Measurements from ENCODE around the gene CDH23.

The CDH23 gene

GRCh38 chr10:71811351-71811750 lies 414.6 kb downstream of the CDH23 start:
- H3K4me1 ChIP-seq (ENCODE audit: control insufficient read depth in 1 of 2, insufficient read depth in 2 of 2, low read length in 2 of 2), result peaks cover 0 to under 1% of the 10 kb centered on the region in 2 donors
- H3K9ac ChIP-seq (ENCODE audit: low read depth in 1 of 2, low read length in 2 of 2), result no peak overlapping the region
- no peaks in the 10 kb centered on the region for H3K27me3 ChIP-seq (ENCODE audit: control insufficient read depth in 1 of 2, insufficient read depth in 2 of 2, low read length in 2 of 2)
- H3K4me3 ChIP-seq (ENCODE audit: low read depth in 1 of 2, low read length in 2 of 2), result no peak overlapping the region
- no peak overlapping the region for H3K27ac ChIP-seq (ENCODE audit: low read depth, low read length)
- peaks cover 8 to 18% of the 10 kb centered on the region in 2 donors for H3K36me3 ChIP-seq (ENCODE audit: control insufficient read depth in 1 of 2, insufficient read depth in 2 of 2, low read length in 2 of 2)
- H3K9me3 ChIP-seq (ENCODE audit: control insufficient read depth in 1 of 2, low read length in 2 of 2), result no peaks in the 10 kb centered on the region

GRCh38 chr10:71812016-71812912 lies 415.5 kb downstream of the CDH23 start:
- H3K4me3 ChIP-seq (ENCODE audit: low read depth in 1 of 2, low read length in 2 of 2), result no peak overlapping the region
- H3K9me3 ChIP-seq (ENCODE audit: control insufficient read depth in 1 of 2, low read length in 2 of 2), result no peaks in the 10 kb centered on the region
- no peak overlapping the region for H3K9ac ChIP-seq (ENCODE audit: low read depth in 1 of 2, low read length in 2 of 2)
- H3K27ac ChIP-seq (ENCODE audit: low read depth, low read length), result no peak overlapping the region
- peaks cover 11 to 27% of the 10 kb centered on the region in 2 donors for H3K36me3 ChIP-seq (ENCODE audit: control insufficient read depth in 1 of 2, insufficient read depth in 2 of 2, low read length in 2 of 2)
- no peaks in the 10 kb centered on the region for H3K27me3 ChIP-seq (ENCODE audit: control insufficient read depth in 1 of 2, insufficient read depth in 2 of 2, low read length in 2 of 2)
- H3K4me1 ChIP-seq (ENCODE audit: control insufficient read depth in 1 of 2, insufficient read depth in 2 of 2, low read length in 2 of 2), result no peaks in the 10 kb centered on the region

GRCh38 chr10:71812913-71813590 lies 416.3 kb downstream of the CDH23 start:
- Histone ChIP-seq H3K36me3 (ENCODE audit: control insufficient read depth in 1 of 2, insufficient read depth in 2 of 2, low read length in 2 of 2) (peaks cover 15 to 35% of the 10 kb centered on the region in 2 donors), H3K9me3 (ENCODE audit: control insufficient read depth in 1 of 2, low read length in 2 of 2) (no peaks in the 10 kb centered on the region), H3K4me1 (ENCODE audit: control insufficient read depth in 1 of 2, insufficient read depth in 2 of 2, low read length in 2 of 2) (no peaks in the 10 kb centered on the region), H3K9ac (ENCODE audit: low read depth in 1 of 2, low read length in 2 of 2) (no peak overlapping the region), H3K27me3 (ENCODE audit: control insufficient read depth in 1 of 2, insufficient read depth in 2 of 2, low read length in 2 of 2) (no peaks in the 10 kb centered on the region), H3K4me3 (ENCODE audit: low read depth in 1 of 2, low read length in 2 of 2) (no peak overlapping the region), H3K27ac (ENCODE audit: low read depth, low read length) (no peak overlapping the region)

GRCh38 chr10:71814922-71815411 lies 418.2 kb downstream of the CDH23 start:
- peaks cover 32 to 54% of the 10 kb centered on the region in 2 donors for H3K36me3 ChIP-seq (ENCODE audit: control insufficient read depth in 1 of 2, insufficient read depth in 2 of 2, low read length in 2 of 2)
- H3K9me3 ChIP-seq (ENCODE audit: control insufficient read depth in 1 of 2, low read length in 2 of 2), result no peaks in the 10 kb centered on the region
- no peak overlapping the region for H3K4me3 ChIP-seq (ENCODE audit: low read depth in 1 of 2, low read length in 2 of 2)
- H3K27me3 ChIP-seq (ENCODE audit: control insufficient read depth in 1 of 2, insufficient read depth in 2 of 2, low read length in 2 of 2), result no peaks in the 10 kb centered on the region
- H3K9ac ChIP-seq (ENCODE audit: low read depth in 1 of 2, low read length in 2 of 2), result no peak overlapping the region
- no peaks in the 10 kb centered on the region for H3K4me1 ChIP-seq (ENCODE audit: control insufficient read depth in 1 of 2, insufficient read depth in 2 of 2, low read length in 2 of 2)
- no peak overlapping the region for H3K27ac ChIP-seq (ENCODE audit: low read depth, low read length)

GRCh38 chr10:71815515-71816130 lies 418.9 kb downstream of the CDH23 start:
- Histone ChIP-seq H3K9me3 (ENCODE audit: control insufficient read depth in 1 of 2, low read length in 2 of 2) (no peaks in the 10 kb centered on the region), H3K27me3 (ENCODE audit: control insufficient read depth in 1 of 2, insufficient read depth in 2 of 2, low read length in 2 of 2) (no peaks in the 10 kb centered on the region), H3K4me3 (ENCODE audit: low read depth in 1 of 2, low read length in 2 of 2) (no peak overlapping the region), H3K9ac (ENCODE audit: low read depth in 1 of 2, low read length in 2 of 2) (no peak overlapping the region), H3K27ac (ENCODE audit: low read depth, low read length) (no peak overlapping the region), H3K36me3 (ENCODE audit: control insufficient read depth in 1 of 2, insufficient read depth in 2 of 2, low read length in 2 of 2) (peaks cover 39 to 61% of the 10 kb centered on the region in 2 donors), H3K4me1 (ENCODE audit: control insufficient read depth in 1 of 2, insufficient read depth in 2 of 2, low read length in 2 of 2) (no peaks in the 10 kb centered on the region)

GRCh38 chr10:71816421-71816851 lies 419.7 kb downstream of the CDH23 start:
- Histone ChIP-seq H3K36me3 (ENCODE audit: control insufficient read depth in 1 of 2, insufficient read depth in 2 of 2, low read length in 2 of 2) (peaks cover 47 to 69% of the 10 kb centered on the region in 2 donors), H3K27me3 (ENCODE audit: control insufficient read depth in 1 of 2, insufficient read depth in 2 of 2, low read length in 2 of 2) (no peaks in the 10 kb centered on the region), H3K9ac (ENCODE audit: low read depth in 1 of 2, low read length in 2 of 2) (no peak overlapping the region), H3K4me3 (ENCODE audit: low read depth in 1 of 2, low read length in 2 of 2) (no peak overlapping the region), H3K9me3 (ENCODE audit: control insufficient read depth in 1 of 2, low read length in 2 of 2) (no peaks in the 10 kb centered on the region), H3K27ac (ENCODE audit: low read depth, low read length) (no peak overlapping the region), H3K4me1 (ENCODE audit: control insufficient read depth in 1 of 2, insufficient read depth in 2 of 2, low read length in 2 of 2) (no peaks in the 10 kb centered on the region)

GRCh38 chr10:71816936-71817618 lies 420.4 kb downstream of the CDH23 start:
- Histone ChIP-seq H3K4me3 (ENCODE audit: low read depth in 1 of 2, low read length in 2 of 2) (no peak overlapping the region), H3K27ac (ENCODE audit: low read depth, low read length) (no peak overlapping the region), H3K27me3 (ENCODE audit: control insufficient read depth in 1 of 2, insufficient read depth in 2 of 2, low read length in 2 of 2) (no peaks in the 10 kb centered on the region), H3K9me3 (ENCODE audit: control insufficient read depth in 1 of 2, low read length in 2 of 2) (no peaks in the 10 kb centered on the region), H3K36me3 (ENCODE audit: control insufficient read depth in 1 of 2, insufficient read depth in 2 of 2, low read length in 2 of 2) (peaks cover 50 to 75% of the 10 kb centered on the region in 2 donors), H3K9ac (ENCODE audit: low read depth in 1 of 2, low read length in 2 of 2) (no peak overlapping the region), H3K4me1 (ENCODE audit: control insufficient read depth in 1 of 2, insufficient read depth in 2 of 2, low read length in 2 of 2) (no peaks in the 10 kb centered on the region)

GRCh38 chr10:71817831-71818655 lies 421.3 kb downstream of the CDH23 start:
- Histone ChIP-seq H3K4me3 (ENCODE audit: low read depth in 1 of 2, low read length in 2 of 2) (no peak overlapping the region), H3K36me3 (ENCODE audit: control insufficient read depth in 1 of 2, insufficient read depth in 2 of 2, low read length in 2 of 2) (peaks cover 57 to 83% of the 10 kb centered on the region in 2 donors), H3K9me3 (ENCODE audit: control insufficient read depth in 1 of 2, low read length in 2 of 2) (no peaks in the 10 kb centered on the region), H3K27ac (ENCODE audit: low read depth, low read length) (no peak overlapping the region), H3K27me3 (ENCODE audit: control insufficient read depth in 1 of 2, insufficient read depth in 2 of 2, low read length in 2 of 2) (no peaks in the 10 kb centered on the region), H3K9ac (ENCODE audit: low read depth in 1 of 2, low read length in 2 of 2) (no peak overlapping the region), H3K4me1 (ENCODE audit: control insufficient read depth in 1 of 2, insufficient read depth in 2 of 2, low read length in 2 of 2) (no peaks in the 10 kb centered on the region)

GRCh38 chr10:71818674-71819260 lies 422.0 kb downstream of the CDH23 start:
- H3K9me3 ChIP-seq (ENCODE audit: control insufficient read depth in 1 of 2, low read length in 2 of 2), result no peaks in the 10 kb centered on the region
- H3K36me3 ChIP-seq (ENCODE audit: control insufficient read depth in 1 of 2, insufficient read depth in 2 of 2, low read length in 2 of 2), result peaks cover 64 to 90% of the 10 kb centered on the region in 2 donors
- no peak overlapping the region for H3K9ac ChIP-seq (ENCODE audit: low read depth in 1 of 2, low read length in 2 of 2)
- no peak overlapping the region for H3K27ac ChIP-seq (ENCODE audit: low read depth, low read length)
- H3K4me1 ChIP-seq (ENCODE audit: control insufficient read depth in 1 of 2, insufficient read depth in 2 of 2, low read length in 2 of 2), result no peaks in the 10 kb centered on the region
- H3K27me3 ChIP-seq (ENCODE audit: control insufficient read depth in 1 of 2, insufficient read depth in 2 of 2, low read length in 2 of 2), result no peaks in the 10 kb centered on the region
- H3K4me3 ChIP-seq (ENCODE audit: low read depth in 1 of 2, low read length in 2 of 2), result no peak overlapping the region
